Liver (tissue), 9 donors: ENCODE results near the gene FADD. TPM values are rescaled to one million over a fixed set of nuclear protein-coding genes. Genes with fewer than 3 reads are reported as not detected.
"Not testable (repeated sequence)": the region's sequence is repeated elsewhere in the genome, so short reads cannot be mapped to it uniquely, and the experiment has no call there.

ENCODE experiments used
- DNase-seq: peaks from one replicate; pipeline ENCODE4 v3.0.0-alpha.2; 2017; ENCODE audit warnings: low spot score
- H3K27ac ChIP-seq, 2 donors: one replicate each; pipeline ENCODE4 v1.7.0; 2013; ENCODE audit warnings: inconsistent platforms in 2 of 2, low read length in 2 of 2, control low read depth in 1 of 2, low read depth in 1 of 2, mild to moderate bottlenecking in 1 of 2
- H3K27me3 ChIP-seq, 4 donors: one replicate each; pipeline versions ENCODE4 v1.6.1 to v1.7.0; 2013; ENCODE audit warnings: low read length in 3 of 4, inconsistent platforms in 1 of 4, mild to moderate bottlenecking in 1 of 4, moderate library complexity in 1 of 4; ENCODE audit not compliant: control insufficient read depth in 4 of 4, insufficient read depth in 4 of 4
- H3K36me3 ChIP-seq, 4 donors: one replicate each; pipeline versions ENCODE4 v1.6.1 to v1.7.0; 2013; ENCODE audit warnings: low read length in 3 of 4, mild to moderate bottlenecking in 3 of 4, low read depth in 1 of 4, moderate library complexity in 1 of 4; ENCODE audit not compliant: control insufficient read depth in 4 of 4, insufficient read depth in 3 of 4
- H3K4me1 ChIP-seq, 4 donors: one replicate each; pipeline versions ENCODE4 v1.6.1 to v1.7.0; 2013; ENCODE audit warnings: low read length in 3 of 4, mild to moderate bottlenecking in 3 of 4, moderate library complexity in 1 of 4; ENCODE audit not compliant: control insufficient read depth in 4 of 4, insufficient read depth in 4 of 4
- H3K4me3 ChIP-seq, 3 donors: one replicate each; pipeline versions ENCODE4 v1.6.1 to v1.7.0; 2013; ENCODE audit warnings: low read length in 3 of 3, control low read depth in 1 of 3, low read depth in 1 of 3, mild to moderate bottlenecking in 1 of 3
- H3K9ac ChIP-seq, 2 donors: one replicate each; pipeline ENCODE4 v1.7.0; 2013; ENCODE audit warnings: low read length in 2 of 2, mild to moderate bottlenecking in 2 of 2, moderate library complexity in 2 of 2, control low read depth in 1 of 2, low read depth in 1 of 2
- H3K9me3 ChIP-seq, 4 donors: one replicate each; pipeline versions ENCODE4 v1.6.1 to v1.7.0; 2013; ENCODE audit warnings: low read length in 3 of 4; ENCODE audit not compliant: control insufficient read depth in 4 of 4
- ATF3 ChIP-seq: IDR thresholded peaks from 2 replicates; pipeline ENCODE4 v1.6.1; 2016; ENCODE audit warnings: antibody characterized with exemption
- CTCF ChIP-seq: fragments of 150-350 bp; IDR thresholded peaks from 2 replicates; pipeline ENCODE4 v1.5.1; 2017; ENCODE audit warnings: improper control_type of control experiment, low read depth, low read length; ENCODE audit not compliant: missing input control
- EGR1 ChIP-seq, 2 donors: IDR thresholded peaks; 2 replicates each; pipeline ENCODE4 v1.6.1; 2016 to 2018; ENCODE audit warnings: antibody characterized with exemption in 2 of 2, low read depth in 2 of 2
- FOXA1 ChIP-seq: IDR thresholded peaks from 2 replicates; pipeline ENCODE4 v1.6.1; 2016; ENCODE audit warnings: antibody characterized with exemption
- FOXA2 ChIP-seq: IDR thresholded peaks from 2 replicates; pipeline ENCODE4 v1.6.1; 2016; ENCODE audit warnings: antibody characterized with exemption
- GABPA ChIP-seq, 2 donors: IDR thresholded peaks in 1 of 2; conservative IDR thresholded peaks in 1 of 2; 2 replicates each; pipeline ENCODE4 v1.6.1; 2016; ENCODE audit warnings: antibody characterized with exemption in 2 of 2, mild to moderate bottlenecking in 1 of 2, moderate library complexity in 1 of 2
- HNF4G ChIP-seq: IDR thresholded peaks from 2 replicates; pipeline ENCODE4 v1.6.1; 2016; ENCODE audit warnings: antibody characterized with exemption
- JUND ChIP-seq, 2 donors: IDR thresholded peaks; 2 replicates each; pipeline ENCODE4 v1.6.1; 2016; ENCODE audit warnings: antibody characterized with exemption in 2 of 2
- MAX ChIP-seq: IDR thresholded peaks from 2 replicates; pipeline ENCODE4 v1.6.1; 2016; ENCODE audit warnings: antibody characterized with exemption
- NR2F2 ChIP-seq: IDR thresholded peaks from 2 replicates; pipeline ENCODE4 v1.6.1; 2016; ENCODE audit warnings: antibody characterized with exemption
- RAD21 ChIP-seq, 2 donors: IDR thresholded peaks; 2 replicates each; pipeline ENCODE4 v1.6.1; 2016; ENCODE audit warnings: antibody characterized with exemption in 2 of 2, mild to moderate bottlenecking in 2 of 2
- SP1 ChIP-seq: IDR thresholded peaks from 2 replicates; pipeline ENCODE4 v1.6.1; 2018; ENCODE audit warnings: antibody characterized with exemption, mild to moderate bottlenecking
- TAF1 ChIP-seq: conservative IDR thresholded peaks from 2 replicates; pipeline ENCODE4 v1.6.1; 2016; ENCODE audit warnings: antibody characterized with exemption, mild to moderate bottlenecking
- YY1 ChIP-seq: IDR thresholded peaks from 2 replicates; pipeline ENCODE4 v1.6.1; 2016; ENCODE audit warnings: antibody characterized with exemption, mild to moderate bottlenecking
- ZBTB33 ChIP-seq: IDR thresholded peaks from 2 replicates; pipeline ENCODE4 v1.6.1; 2016; ENCODE audit warnings: antibody characterized with exemption
- WGBS: extraction: QIAGEN DNeasy Blood & Tissue Kit; methylation state at CpG from one replicate; pipeline ENCODE4 v1.1.7; 2013; 5-methylcytosine and 5-hydroxymethylcytosine counted together
- polyA plus RNA-seq, 2 donors: library from polyadenylated mRNA; stranded (reverse) in 1 of 2; unstranded in 1 of 2; fragments of 200-250 nt in 1 of 2; fragments of >200 nt in 1 of 2; fragmentation: Nextera tagmentation in 1 of 2; extraction: Ambion mirVana in 1 of 2; gene quantifications; one replicate each; pipeline versions ENCODE4 v1.2.1 to v1.2.3, GENCODE V29; 2013 to 2015
- total RNA-seq, 2 donors: library from RNA; depleted of rRNA; stranded (reverse); fragments of >200 nt; gene quantifications; one replicate each; pipeline ENCODE4 v1.2.3, GENCODE V29; 2014
- donor health status: healthy.
- donor health status: healthy.
- donor health status: healthy.
- donor health status: healthy.
- donor health status: healthy.

Gene FADD
- total and polyA plus RNA-seq, 4 donors = 1.8 to 17.3 (median 14.8) TPM

- WGBS = 82% methylated on average over 3 of the region's 3 CpGs
- Histone ChIP-seq H3K27ac (no peak overlapping the region), H3K9ac (no peak overlapping the region), H3K27me3 (no peaks in the 10 kb centered on the region), H3K4me3 (no peak overlapping the region), H3K4me1 (peaks cover 0 to 4% (median 0%) of the 10 kb centered on the region in 4 donors), H3K36me3 (no peaks in the 10 kb centered on the region), H3K9me3 (no peaks in the 10 kb centered on the region)
- TF ChIP-seq FOXA1 = no peak
- no peak for TF ChIP-seq EGR1 (IDR thresholded peaks at IDR 0.05; ENCODE audit: low read depth in 2 of 2)
- TF ChIP-seq CTCF = no peak
- TF ChIP-seq MAX = no peak
- TF ChIP-seq GABPA (IDR thresholded peaks at IDR 0.05 in 1 of 2, conservative IDR thresholded peaks at IDR 0.05 in 1 of 2) = no peak
- no peak for TF ChIP-seq YY1
- TF ChIP-seq NR2F2 = no peak
- TF ChIP-seq RAD21 (IDR thresholded peaks at IDR 0.05) = no peak
- no peak for TF ChIP-seq SP1
- TF ChIP-seq ZBTB33 = no peak
- no peak for TF ChIP-seq JUND (IDR thresholded peaks at IDR 0.05)
- no peak for TF ChIP-seq FOXA2
- TF ChIP-seq ATF3 = no peak
- no peak for TF ChIP-seq TAF1
- no peak for TF ChIP-seq HNF4G
- DNase-seq = no peak
Measured at GRCh38 chr11:70194792-70195791, 8.0 kb upstream of the FADD start.

GRCh38 chr11:70200212-70200844 is 2.8 kb upstream of the FADD start:
- TF ChIP-seq HNF4G = no peak
- TF ChIP-seq FOXA1 = no peak
- TF ChIP-seq CTCF = no peak
- no peak for DNase-seq

GRCh38 chr11:70201047-70201446 is 2.0 kb upstream of the FADD start:
- H3K4me3 ChIP-seq, H3K9ac ChIP-seq, H3K9me3 ChIP-seq, H3K36me3 ChIP-seq, H3K27ac ChIP-seq, H3K27me3 ChIP-seq, DNase-seq: not testable (repeated sequence)
- WGBS = 95% methylated on average over 3 of the region's 3 CpGs
- H3K4me1 ChIP-seq = peaks cover 4 to 23% (median 14%) of the 10 kb centered on the region in 4 donors

More at GRCh38 chr11:70200212-70200844, 2.8 kb upstream of the FADD start:
- Histone ChIP-seq H3K36me3 (no peaks in the 10 kb centered on the region), H3K27ac (no peak overlapping the region), H3K27me3 (no peaks in the 10 kb centered on the region), H3K9ac (no peak overlapping the region), H3K4me3 (no peak overlapping the region), H3K4me1 (peaks cover 4 to 22% (median 14%) of the 10 kb centered on the region in 4 donors), H3K9me3 (no peaks in the 10 kb centered on the region)
- 84% methylated on average over 10 of the region's 10 CpGs for WGBS
